Tibial nerve (tissue), 4 donors: ENCODE measurements around the gene SDK1. TPM values are rescaled to one million over a fixed set of nuclear protein-coding genes. Genes with fewer than 3 reads are reported as not detected.

ENCODE experiments used
- DNase-seq, 2 donors: peaks; one replicate each; pipeline ENCODE4 v3.0.0-alpha.2; 2019; ENCODE audit warnings: low spot score in 2 of 2
- H3K27ac ChIP-seq, 4 donors: fragments of 200-600 bp; sonication (generic) in 3 of 4; one replicate each; pipeline ENCODE4 v1.5.1; 2017 to 2019; ENCODE audit warnings: mild to moderate bottlenecking in 1 of 4
- H3K27me3 ChIP-seq, 2 donors: fragments of 200-600 bp; sonication (generic) in 1 of 2; one replicate each; pipeline versions ENCODE4 v1.5.1 to v1.6.0; 2017 to 2019
- H3K36me3 ChIP-seq, 3 donors: fragments of 200-600 bp; sonication (generic); one replicate each; pipeline ENCODE4 v1.5.1; 2018 to 2019
- H3K4me1 ChIP-seq, 4 donors: fragments of 200-600 bp; sonication (generic) in 3 of 4; one replicate each; pipeline ENCODE4 v1.5.1; 2017 to 2019
- H3K4me3 ChIP-seq, 4 donors: fragments of 200-600 bp; sonication (generic) in 3 of 4; one replicate each; pipeline ENCODE4 v1.5.1; 2017 to 2019; ENCODE audit warnings: mild to moderate bottlenecking in 1 of 4, moderate library complexity in 1 of 4
- H3K9me3 ChIP-seq, 4 donors: fragments of 200-600 bp; sonication (generic) in 3 of 4; one replicate each; pipeline ENCODE4 v1.5.1; 2017 to 2019
- CTCF ChIP-seq, 5 experiments: fragments of 200-600 bp in 3 of 5; fragments of 450-650 bp in 2 of 5; sonication (generic) in 3 of 5; IDR thresholded peaks; one replicate each; pipeline ENCODE4 v1.5.1; 2016 to 2019; ENCODE audit warnings: antibody characterized with exemption in 5 of 5, mild to moderate bottlenecking in 3 of 5, moderate library complexity in 2 of 5
- EP300 ChIP-seq, 2 donors: sonication (generic); formaldehyde crosslinking; IDR thresholded peaks; one replicate each; pipeline ENCODE4 v1.6.1; 2017; ENCODE audit warnings: antibody characterized with exemption in 2 of 2, mild to moderate bottlenecking in 1 of 2
- POLR2A ChIP-seq, 2 donors: fragments of 450-650 bp; IDR thresholded peaks; one replicate each; pipeline ENCODE4 v1.6.1; 2017; ENCODE audit warnings: antibody characterized with exemption in 2 of 2, mild to moderate bottlenecking in 2 of 2, moderate library complexity in 2 of 2
- WGBS, 2 donors: methylation state at CpG; one replicate each; pipeline ENCODE4 v1.1.5; 2018; 5-methylcytosine and 5-hydroxymethylcytosine counted together
- total RNA-seq, 4 donors: library from RNA; depleted of rRNA; stranded (reverse); fragments of >200 nt; gene quantifications; one replicate each; pipeline ENCODE4 v1.1.0, GENCODE V29; 2016

Gene SDK1
- total RNA-seq, 4 donors from 2014 or later = 8.2 to 16.2 (median 12.9) TPM

GRCh38 chr7:3527496-3528124 is 226.6 kb downstream of the SDK1 start:
- Histone ChIP-seq H3K27ac (no peak overlapping the region), H3K27me3 (no peaks in the 10 kb centered on the region), H3K36me3 (no peaks in the 10 kb centered on the region), H3K4me1 (no peaks in the 10 kb centered on the region), H3K4me3 (no peak overlapping the region), H3K9me3 (no peaks in the 10 kb centered on the region)
- no peak for DNase-seq
- 92 to 95% methylated on average over 2 of the region's 2 CpGs for WGBS, 2 donors
- no peak for TF ChIP-seq POLR2A (IDR thresholded peaks at IDR 0.05)
- TF ChIP-seq EP300 (IDR thresholded peaks at IDR 0.05) = no peak
- no peak for TF ChIP-seq CTCF (IDR thresholded peaks at IDR 0.05)

- Histone ChIP-seq H3K4me3 (no peak overlapping the region), H3K27ac (no peak overlapping the region), H3K4me1 (no peaks in the 10 kb centered on the region), H3K36me3 (no peaks in the 10 kb centered on the region), H3K27me3 (no peaks in the 10 kb centered on the region), H3K9me3 (no peaks in the 10 kb centered on the region)
- TF ChIP-seq EP300 (IDR thresholded peaks at IDR 0.05) (no peak), CTCF (IDR thresholded peaks at IDR 0.05) (no peak), POLR2A (IDR thresholded peaks at IDR 0.05) (no peak)
- 94 to 97% methylated on average over 1 of the region's 1 CpG for WGBS, 2 donors
- DNase-seq = no peak
These were observed 232.0 kb downstream of the SDK1 start for GRCh38 chr7:3533040-3533439.

GRCh38 chr7:3537210-3537875 is 236.3 kb downstream of the SDK1 start:
- H3K4me3 ChIP-seq = no peak overlapping the region
- no peaks in the 10 kb centered on the region for H3K27me3 ChIP-seq
- H3K36me3 ChIP-seq = no peaks in the 10 kb centered on the region
- no peak for DNase-seq
- WGBS, 2 donors = 51 to 75% methylated on average over 6 of the region's 6 CpGs
- no peaks in the 10 kb centered on the region for H3K4me1 ChIP-seq
- H3K9me3 ChIP-seq = no peaks in the 10 kb centered on the region
- H3K27ac ChIP-seq = no peak overlapping the region
- TF ChIP-seq CTCF (IDR thresholded peaks at IDR 0.05) (no peak), POLR2A (IDR thresholded peaks at IDR 0.05) (no peak), EP300 (IDR thresholded peaks at IDR 0.05) (no peak)

- no peaks in the 10 kb centered on the region for H3K36me3 ChIP-seq
- no peak for TF ChIP-seq CTCF (IDR thresholded peaks at IDR 0.05)
- no peak for TF ChIP-seq POLR2A (IDR thresholded peaks at IDR 0.05)
- no peak for TF ChIP-seq EP300 (IDR thresholded peaks at IDR 0.05)
- no peak overlapping the region for H3K4me3 ChIP-seq
- H3K9me3 ChIP-seq = no peaks in the 10 kb centered on the region
- WGBS, 2 donors = 74 to 75% methylated on average over 3 of the region's 3 CpGs
- DNase-seq = no peak
- no peaks in the 10 kb centered on the region for H3K4me1 ChIP-seq
- no peaks in the 10 kb centered on the region for H3K27me3 ChIP-seq
- H3K27ac ChIP-seq = no peak overlapping the region
These were observed 237.0 kb downstream of the SDK1 start for GRCh38 chr7:3538041-3538440.

GRCh38 chr7:3540456-3541220 is 239.6 kb downstream of the SDK1 start:
- no peaks in the 10 kb centered on the region for H3K27me3 ChIP-seq
- TF ChIP-seq EP300 (IDR thresholded peaks at IDR 0.05) = no peak
- no peak for TF ChIP-seq POLR2A (IDR thresholded peaks at IDR 0.05)
- TF ChIP-seq CTCF (IDR thresholded peaks at IDR 0.05) = no peak
- no peak overlapping the region for H3K27ac ChIP-seq
- no peaks in the 10 kb centered on the region for H3K9me3 ChIP-seq
- no peak overlapping the region for H3K4me3 ChIP-seq
- no peak for DNase-seq
- WGBS, 2 donors = 79% methylated on average over 5 of the region's 5 CpGs
- no peaks in the 10 kb centered on the region for H3K36me3 ChIP-seq
- H3K4me1 ChIP-seq = no peaks in the 10 kb centered on the region
